ENCODE measurements around the gene APP.

DNA sequence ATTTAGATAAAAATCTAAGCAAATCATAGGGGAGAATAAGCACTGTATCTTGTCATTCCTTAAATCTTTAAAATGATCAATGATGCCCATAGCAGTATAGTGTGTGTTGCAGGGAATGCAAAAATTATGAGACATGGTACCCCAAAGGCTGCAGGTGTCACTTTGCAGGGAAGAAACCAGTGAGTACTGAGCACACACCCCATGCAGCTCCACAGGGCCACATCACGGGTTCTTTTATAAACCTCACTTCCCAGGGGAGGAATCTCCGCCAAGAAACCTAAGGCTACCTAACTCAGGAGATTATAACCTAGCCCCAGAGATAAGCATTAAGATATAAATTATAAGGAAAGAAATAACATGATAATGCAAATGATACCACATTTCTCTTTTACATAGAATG lies 115.6 kb downstream of the APP start:
- no peak for TF ChIP-seq YY1 (IDR thresholded peaks at IDR 0.05; ENCODE audit: low read depth, low read length)
- TF ChIP-seq, protein P1, sequence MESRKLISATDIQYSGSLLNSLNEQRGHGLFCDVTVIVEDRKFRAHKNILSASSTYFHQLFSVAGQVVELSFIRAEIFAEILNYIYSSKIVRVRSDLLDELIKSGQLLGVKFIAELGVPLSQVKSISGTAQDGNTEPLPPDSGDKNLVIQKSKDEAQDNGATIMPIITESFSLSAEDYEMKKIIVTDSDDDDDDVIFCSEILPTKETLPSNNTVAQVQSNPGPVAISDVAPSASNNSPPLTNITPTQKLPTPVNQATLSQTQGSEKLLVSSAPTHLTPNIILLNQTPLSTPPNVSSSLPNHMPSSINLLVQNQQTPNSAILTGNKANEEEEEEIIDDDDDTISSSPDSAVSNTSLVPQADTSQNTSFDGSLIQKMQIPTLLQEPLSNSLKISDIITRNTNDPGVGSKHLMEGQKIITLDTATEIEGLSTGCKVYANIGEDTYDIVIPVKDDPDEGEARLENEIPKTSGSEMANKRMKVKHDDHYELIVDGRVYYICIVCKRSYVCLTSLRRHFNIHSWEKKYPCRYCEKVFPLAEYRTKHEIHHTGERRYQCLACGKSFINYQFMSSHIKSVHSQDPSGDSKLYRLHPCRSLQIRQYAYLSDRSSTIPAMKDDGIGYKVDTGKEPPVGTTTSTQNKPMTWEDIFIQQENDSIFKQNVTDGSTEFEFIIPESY (IDR thresholded peaks at IDR 0.05) = no peak

All from GM12878 (cell line).